ENCODE results near the gene MYBPHL. TPM values are rescaled to one million over a fixed set of nuclear protein-coding genes. Genes with fewer than 3 reads are reported as not detected.

The MYBPHL gene
- total RNA-seq, 4 donors from 2014 or later: 0.76 TPM; not detected in 3

GRCh38 chr1:109265741-109266330, 41.0 kb downstream of the MYBPHL start:
- H3K9me3 ChIP-seq: no peaks in the 10 kb centered on the region
- no peaks in the 10 kb centered on the region for H3K36me3 ChIP-seq
- no peak overlapping the region for H3K27ac ChIP-seq
- TF ChIP-seq CTCF (IDR thresholded peaks at IDR 0.05) (no peak), POLR2A (IDR thresholded peaks at IDR 0.05) (no peak)
- intact Hi-C loops (cut with DNase I; ENCODE audit: low total_unique reads): no loop called here
- no peaks in the 10 kb centered on the region for H3K4me1 ChIP-seq
- no peak overlapping the region for H3K4me3 ChIP-seq
- no peaks in the 10 kb centered on the region for H3K27me3 ChIP-seq
- DNase-seq: no peak

- Histone ChIP-seq H3K4me1 (no peaks in the 10 kb centered on the region), H3K27me3 (no peaks in the 10 kb centered on the region), H3K36me3 (no peaks in the 10 kb centered on the region), H3K27ac (no peak overlapping the region), H3K9me3 (no peaks in the 10 kb centered on the region), H3K4me3 (no peak overlapping the region)
- TF ChIP-seq POLR2A (IDR thresholded peaks at IDR 0.05): no peak
- intact Hi-C loops (cut with DNase I; ENCODE audit: low total_unique reads): no loop called here
- no peak for DNase-seq
These were observed 41.8 kb downstream of the MYBPHL start for GRCh38 chr1:109265016-109265415.

GRCh38 chr1:109264379-109264755, 42.4 kb downstream of the MYBPHL start:
- Histone ChIP-seq H3K27me3 (no peaks in the 10 kb centered on the region), H3K27ac (no peak overlapping the region), H3K4me3 (no peak overlapping the region), H3K9me3 (no peaks in the 10 kb centered on the region), H3K4me1 (no peaks in the 10 kb centered on the region), H3K36me3 (no peaks in the 10 kb centered on the region)
- TF ChIP-seq CTCF (IDR thresholded peaks at IDR 0.05) (no peak), POLR2A (IDR thresholded peaks at IDR 0.05) (no peak)
- intact Hi-C loops (cut with DNase I; ENCODE audit: low total_unique reads): no loop called here
- DNase-seq: no peak

- peak; percentile 72 to 76 for DNase-seq
- H3K27ac ChIP-seq: no peak overlapping the region
- H3K4me1 ChIP-seq: no peaks in the 10 kb centered on the region
- H3K4me3 ChIP-seq: no peak overlapping the region
- intact Hi-C loops (cut with DNase I; ENCODE audit: low total_unique reads): no loop called here
- peak; percentile 79 to 99 (median 94) for TF ChIP-seq CTCF (IDR thresholded peaks at IDR 0.05)
- TF ChIP-seq POLR2A (IDR thresholded peaks at IDR 0.05): peak in 1 of 2 donors; percentile 21
- no peaks in the 10 kb centered on the region for H3K9me3 ChIP-seq
- no peaks in the 10 kb centered on the region for H3K36me3 ChIP-seq
- H3K27me3 ChIP-seq: no peaks in the 10 kb centered on the region
These were observed 43.0 kb downstream of the MYBPHL start for GRCh38 chr1:109263597-109264378.

- H3K27ac ChIP-seq: no peak overlapping the region
- intact Hi-C loops (cut with DNase I; ENCODE audit: low total_unique reads): no loop called here
- no peaks in the 10 kb centered on the region for H3K9me3 ChIP-seq
- DNase-seq: no peak
- no peaks in the 10 kb centered on the region for H3K36me3 ChIP-seq
- H3K4me1 ChIP-seq: no peaks in the 10 kb centered on the region
- no peaks in the 10 kb centered on the region for H3K27me3 ChIP-seq
- no peak overlapping the region for H3K4me3 ChIP-seq
- no peak for TF ChIP-seq POLR2A (IDR thresholded peaks at IDR 0.05)
- TF ChIP-seq CTCF (IDR thresholded peaks at IDR 0.05): no peak
These were observed 43.6 kb downstream of the MYBPHL start for GRCh38 chr1:109263234-109263596.

Data from uterus (tissue), 4 donors.